ENCODE results near the gene ITPR2. TPM values are rescaled to one million over a fixed set of nuclear protein-coding genes. Genes with fewer than 3 reads are reported as not detected.
"Not testable (repeated sequence)": the region's sequence is repeated elsewhere in the genome, so short reads cannot be mapped to it uniquely, and the experiment has no call there.

Gene ITPR2
- total RNA-seq, 2 experiments from 2014 or later, result 23.7 to 25.0 TPM

DNA sequence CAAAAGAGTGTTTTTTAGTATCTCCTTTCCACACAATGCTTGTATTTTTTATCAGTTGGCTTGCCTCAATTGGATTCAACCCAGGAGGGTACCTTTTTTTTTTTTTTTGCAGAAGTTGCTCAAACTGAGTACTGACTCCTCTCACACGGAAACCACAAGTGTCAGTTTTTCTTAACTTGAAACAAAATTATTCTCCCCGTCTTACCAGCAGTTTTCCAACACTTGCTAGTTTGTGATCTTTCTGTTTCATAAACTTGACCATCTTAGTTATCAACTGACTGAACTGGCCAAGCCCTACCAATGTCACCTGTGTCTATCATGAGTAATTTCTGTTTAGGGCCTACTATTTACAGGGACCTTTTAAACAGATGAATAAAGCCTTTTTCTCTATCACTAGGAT is 34.1 kb upstream of the ITPR2 start:
- no peak overlapping the region for H3K4me3 Mint-ChIP-seq
- H3K27ac Mint-ChIP-seq, result no peak overlapping the region
- no peaks in the 10 kb centered on the region for H3K36me3 Mint-ChIP-seq
- H3K9me3 Mint-ChIP-seq, result no peaks in the 10 kb centered on the region
- no peak for DNase-seq
- H3K27me3 Mint-ChIP-seq, result peaks cover 3% of the 10 kb centered on the region
- peaks cover 10% of the 10 kb centered on the region for H3K4me1 Mint-ChIP-seq (ENCODE audit: low read depth)
- CTCF ChIA-PET, result interaction anchor here (0.9 to 1.6 kb wide), 2 partner anchors 9 to 18 kb away, joined by 3 to 7 read pairs; no protein-coding TSS in a partner anchor
- POLR2A ChIA-PET, result no interaction called here
- intact Hi-C loops (cut with micrococcal nuclease), result loop anchor here (1.0 kb wide), 1 partner anchor 14 kb away; no protein-coding TSS in a partner anchor

DNA sequence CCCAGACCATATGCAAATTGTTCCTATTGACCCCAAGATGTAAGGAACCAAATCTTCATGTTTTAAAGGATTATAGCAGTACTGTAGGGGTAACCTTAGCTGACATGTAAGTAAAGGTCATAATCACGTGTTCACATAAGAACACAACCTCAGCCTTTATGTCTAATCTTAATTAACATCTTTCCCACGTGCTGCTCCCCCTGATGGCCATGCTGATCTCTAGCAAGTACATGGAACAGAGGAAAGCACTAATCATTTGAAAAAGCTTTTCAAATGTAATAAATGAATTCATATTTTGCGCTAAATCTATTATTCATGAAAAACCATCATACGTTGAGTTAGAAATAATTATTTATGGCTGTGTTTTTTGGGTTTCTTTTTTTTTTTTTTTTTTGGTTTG is 30.5 kb upstream of the ITPR2 start:
- Mint-ChIP-seq H3K36me3 (no peaks in the 10 kb centered on the region), H3K27me3 (peaks cover 3% of the 10 kb centered on the region), H3K4me1 (ENCODE audit: low read depth) (peaks cover 10% of the 10 kb centered on the region), H3K27ac (no peak overlapping the region), H3K9me3 (no peaks in the 10 kb centered on the region), H3K4me3 (no peak overlapping the region)
- ChIA-PET POLR2A (interaction anchor here (0.6 kb wide), 1 partner anchor 30 kb away, joined by 3 read pairs; the partner anchor contains the start of gene ITPR2), CTCF (interaction anchor here (0.7 to 0.8 kb wide), 3 partner anchors 139 to 180 kb away, joined by 3 to 4 read pairs (median 3); no protein-coding TSS in a partner anchor)
- intact Hi-C loops (cut with micrococcal nuclease), result no loop called here
- DNase-seq, result no peak

DNA sequence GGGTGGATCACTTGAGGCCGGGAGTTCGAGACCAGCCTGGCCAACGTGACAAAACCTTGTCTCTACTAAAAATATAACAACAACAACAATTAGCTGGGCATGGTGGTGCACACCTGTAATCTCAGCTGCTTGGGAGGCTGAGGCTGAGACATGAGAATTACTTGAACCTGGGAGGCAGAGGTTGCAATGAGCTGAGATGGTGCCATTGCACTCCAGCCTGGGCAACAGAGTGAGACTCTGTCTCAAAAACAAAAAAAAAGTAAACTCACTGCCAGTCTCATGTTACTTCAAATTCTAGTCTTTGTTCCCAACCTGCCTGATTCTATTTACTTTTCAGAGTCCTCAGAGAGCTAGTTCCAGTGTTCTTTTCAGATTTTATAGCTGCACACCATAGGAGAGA is 29.8 kb upstream of the ITPR2 start:
- ChIA-PET POLR2A (interaction anchor here (0.6 kb wide), 1 partner anchor 30 kb away, joined by 3 read pairs; the partner anchor contains the start of gene ITPR2), CTCF (interaction anchor here (0.7 to 0.8 kb wide), 2 partner anchors 153 to 180 kb away, joined by 3 to 4 read pairs; no protein-coding TSS in a partner anchor)
- H3K9me3 Mint-ChIP-seq; H3K27ac Mint-ChIP-seq; H3K27me3 Mint-ChIP-seq; intact Hi-C loops (cut with micrococcal nuclease); H3K36me3 Mint-ChIP-seq; DNase-seq; H3K4me1 Mint-ChIP-seq (ENCODE audit: low read depth); H3K4me3 Mint-ChIP-seq: not testable (repeated sequence)

DNA sequence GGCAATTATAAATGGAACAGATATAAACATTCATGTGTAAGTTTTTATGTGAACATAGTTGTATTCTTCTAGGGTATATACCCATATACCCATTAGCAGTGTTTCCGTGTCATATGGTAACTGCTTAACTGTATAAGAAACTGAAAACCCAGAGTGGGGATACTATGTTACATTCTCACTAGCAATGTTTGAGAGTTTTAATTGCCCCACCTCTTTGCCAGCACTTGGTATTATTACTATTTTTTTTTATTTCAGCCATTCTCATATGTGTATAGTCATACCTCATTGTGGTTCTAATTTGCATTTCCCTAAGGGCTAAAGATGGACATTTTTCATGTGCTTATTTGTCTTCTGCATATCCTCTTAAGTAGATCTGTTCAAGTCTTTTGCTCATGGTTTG is 28.7 kb upstream of the ITPR2 start:
- H3K4me1 Mint-ChIP-seq (ENCODE audit: low read depth), result no peaks in the 10 kb centered on the region
- CTCF ChIA-PET, result no interaction called here
- POLR2A ChIA-PET, result no interaction called here
- H3K27ac Mint-ChIP-seq, result no peak overlapping the region
- H3K36me3 Mint-ChIP-seq, result no peaks in the 10 kb centered on the region
- intact Hi-C loops (cut with micrococcal nuclease), result no loop called here
- H3K9me3 Mint-ChIP-seq, result no peaks in the 10 kb centered on the region
- peaks cover 5% of the 10 kb centered on the region for H3K27me3 Mint-ChIP-seq
- DNase-seq, result no peak
- no peak overlapping the region for H3K4me3 Mint-ChIP-seq

DNA sequence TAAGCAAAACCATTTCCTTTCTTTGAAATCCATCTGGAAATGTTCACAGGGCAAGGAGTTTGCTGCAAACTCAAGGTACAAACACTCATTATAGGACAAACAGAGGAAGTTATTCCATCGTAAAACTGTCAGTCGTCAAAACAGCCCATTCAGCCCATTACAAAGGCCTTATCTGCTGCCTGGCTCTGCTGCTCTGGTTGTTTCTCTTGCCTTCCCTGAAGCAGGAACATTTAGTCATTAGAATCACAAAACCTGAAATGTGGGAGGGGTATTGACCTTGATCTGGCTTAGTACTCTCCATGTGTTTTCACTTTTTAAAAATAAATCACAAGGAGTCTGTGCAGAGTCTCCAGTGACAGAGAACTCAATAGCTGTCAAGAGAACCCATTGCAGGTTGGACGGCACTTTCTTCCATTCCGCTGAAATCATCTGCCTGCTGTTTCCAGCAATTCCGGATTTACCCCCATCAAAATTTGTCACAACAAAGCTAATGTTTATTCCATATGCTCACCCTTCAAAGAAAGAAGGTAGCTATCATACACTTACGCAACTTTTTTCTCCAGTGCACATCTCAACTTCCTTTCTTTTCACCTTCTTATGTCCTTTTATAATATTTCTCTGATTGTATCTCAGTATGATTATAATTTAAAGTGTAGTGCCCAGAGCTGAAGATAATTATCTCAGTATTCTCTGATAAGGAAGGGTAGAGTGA is 24.6 kb upstream of the ITPR2 start:
- POLR2A ChIA-PET, result no interaction called here

DNA sequence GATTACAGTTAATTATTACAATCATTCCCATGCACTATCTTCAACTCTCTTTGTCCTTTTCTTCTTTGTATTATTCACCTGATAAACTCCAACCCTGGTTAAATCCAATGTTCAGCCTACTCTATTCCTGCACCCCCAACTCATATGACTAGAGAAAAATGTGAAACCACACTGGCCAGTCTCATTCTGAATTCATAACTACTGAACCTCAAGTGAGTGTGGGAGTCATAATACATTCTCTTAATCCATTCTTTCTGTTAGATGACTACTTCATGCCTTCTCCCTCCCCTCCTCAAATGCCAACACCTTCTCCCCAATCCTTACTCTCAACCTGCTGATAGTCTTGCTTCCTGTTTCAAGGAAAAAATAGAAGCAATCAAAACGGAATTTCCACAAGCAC is 22.3 kb upstream of the ITPR2 start:
- H3K36me3 Mint-ChIP-seq, result no peaks in the 10 kb centered on the region
- H3K27ac Mint-ChIP-seq, result no peak overlapping the region
- H3K27me3 Mint-ChIP-seq, result peaks cover 2% of the 10 kb centered on the region
- H3K9me3 Mint-ChIP-seq, result no peaks in the 10 kb centered on the region
- ChIA-PET POLR2A (no interaction called here), CTCF (interaction anchor here (1.1 to 4.4 kb wide), 4 partner anchors 9 to 30 kb away, joined by 3 to 48 read pairs (median 3); no protein-coding TSS in a partner anchor)
- no peak overlapping the region for H3K4me3 Mint-ChIP-seq
- H3K4me1 Mint-ChIP-seq (ENCODE audit: low read depth), result no peaks in the 10 kb centered on the region
- intact Hi-C loops (cut with micrococcal nuclease), result no loop called here
- no peak for DNase-seq

More for the DNA sequence above, 24.6 kb upstream of the ITPR2 start:
- Mint-ChIP-seq H3K36me3 (no peaks in the 10 kb centered on the region), H3K9me3 (no peaks in the 10 kb centered on the region), H3K27ac (no peak overlapping the region), H3K4me3 (no peak overlapping the region), H3K4me1 (ENCODE audit: low read depth) (no peaks in the 10 kb centered on the region), H3K27me3 (peaks cover 2% of the 10 kb centered on the region)
- CTCF ChIA-PET, result interaction anchor here (0.5 to 4.4 kb wide), 6 partner anchors 9 to 1937 kb away, joined by 3 to 48 read pairs (median 4); no protein-coding TSS in a partner anchor
- DNase-seq, result no peak
- intact Hi-C loops (cut with micrococcal nuclease), result no loop called here

DNA sequence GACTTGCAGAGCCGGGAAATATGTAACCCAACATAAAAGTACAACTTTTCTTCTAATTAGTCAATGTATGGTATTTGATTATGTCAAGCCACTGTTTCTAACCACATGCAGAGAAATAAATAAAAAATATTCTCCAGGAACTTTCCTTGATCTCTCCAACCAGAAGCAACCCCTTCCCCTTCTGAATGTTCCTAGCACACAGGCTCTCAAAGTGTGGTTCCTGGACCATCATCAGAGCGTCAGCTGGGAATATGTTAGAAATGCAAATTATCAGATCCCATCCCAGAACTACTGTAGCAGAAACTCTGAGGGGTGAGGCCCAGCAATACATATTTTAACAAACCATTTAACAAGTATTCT is 21.0 kb upstream of the ITPR2 start:
- H3K4me3 Mint-ChIP-seq, result no peak overlapping the region
- ChIA-PET CTCF (interaction anchor here (0.8 to 4.4 kb wide), 5 partner anchors 31 to 452 kb away, joined by 3 to 48 read pairs (median 3); partner anchors contain the start of gene TM7SF3), POLR2A (no interaction called here)

DNA sequence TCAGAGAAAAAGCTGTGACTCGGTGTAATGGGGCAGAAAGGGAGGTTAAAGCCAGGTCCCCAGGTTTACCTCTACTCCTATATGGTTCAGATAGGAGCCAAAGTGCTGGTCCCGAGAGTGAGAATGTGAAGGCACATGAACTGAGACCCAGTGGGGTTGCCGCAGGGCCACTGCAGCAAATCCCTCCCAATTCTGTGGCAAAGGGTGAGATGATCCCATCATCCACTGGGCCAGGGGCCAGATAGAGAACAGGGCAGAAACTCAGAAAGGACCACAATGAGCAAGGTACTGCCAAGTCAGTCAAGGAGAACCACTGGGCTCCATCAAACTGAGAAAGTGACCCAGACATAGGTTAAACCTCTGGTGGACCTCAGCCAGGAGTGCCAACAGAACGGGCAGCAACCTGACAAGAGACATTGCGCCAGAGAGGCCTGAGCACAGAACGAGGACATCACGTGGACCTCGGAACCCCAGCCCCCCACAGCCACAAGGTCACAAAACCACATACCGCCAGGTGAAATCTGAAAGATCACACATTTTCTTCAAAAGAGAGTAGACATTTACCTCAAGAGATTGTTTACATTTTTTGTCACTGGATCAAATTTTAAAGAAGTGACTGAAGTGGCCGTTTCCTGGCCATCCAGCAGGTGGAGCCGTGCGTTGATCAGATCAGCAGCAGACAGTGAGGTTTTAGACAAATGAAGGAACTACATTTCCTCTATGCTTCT is 20.5 kb upstream of the ITPR2 start:
- Mint-ChIP-seq H3K4me3 (no peak overlapping the region), H3K27me3 (peaks cover 4% of the 10 kb centered on the region), H3K36me3 (no peaks in the 10 kb centered on the region), H3K27ac (no peak overlapping the region), H3K9me3 (no peaks in the 10 kb centered on the region), H3K4me1 (ENCODE audit: low read depth) (no peaks in the 10 kb centered on the region)
- POLR2A ChIA-PET, result no interaction called here
- intact Hi-C loops (cut with micrococcal nuclease), result loop anchor here (1.0 to 5.0 kb wide), 7 partner anchors 14 to 453 kb away; partner anchors contain the start of genes FGFR1OP2, INTS13, ITPR2 and TM7SF3
- CTCF ChIA-PET, result interaction anchor here (1.0 to 2.3 kb wide), 2 partner anchors 26 to 32 kb away, joined by 3 to 22 read pairs; no protein-coding TSS in a partner anchor
- DNase-seq, result peak; percentile 82

More for the DNA sequence above, 21.0 kb upstream of the ITPR2 start:
- intact Hi-C loops (cut with micrococcal nuclease), result loop anchor here (1.0 to 5.0 kb wide), 3 partner anchors 83 to 452 kb away; partner anchors contain the start of genes FGFR1OP2, INTS13 and TM7SF3
- H3K36me3 Mint-ChIP-seq, result no peaks in the 10 kb centered on the region
- no peak for DNase-seq
- no peak overlapping the region for H3K27ac Mint-ChIP-seq
- no peaks in the 10 kb centered on the region for H3K4me1 Mint-ChIP-seq (ENCODE audit: low read depth)
- H3K27me3 Mint-ChIP-seq, result peaks cover 4% of the 10 kb centered on the region
- no peaks in the 10 kb centered on the region for H3K9me3 Mint-ChIP-seq

DNA sequence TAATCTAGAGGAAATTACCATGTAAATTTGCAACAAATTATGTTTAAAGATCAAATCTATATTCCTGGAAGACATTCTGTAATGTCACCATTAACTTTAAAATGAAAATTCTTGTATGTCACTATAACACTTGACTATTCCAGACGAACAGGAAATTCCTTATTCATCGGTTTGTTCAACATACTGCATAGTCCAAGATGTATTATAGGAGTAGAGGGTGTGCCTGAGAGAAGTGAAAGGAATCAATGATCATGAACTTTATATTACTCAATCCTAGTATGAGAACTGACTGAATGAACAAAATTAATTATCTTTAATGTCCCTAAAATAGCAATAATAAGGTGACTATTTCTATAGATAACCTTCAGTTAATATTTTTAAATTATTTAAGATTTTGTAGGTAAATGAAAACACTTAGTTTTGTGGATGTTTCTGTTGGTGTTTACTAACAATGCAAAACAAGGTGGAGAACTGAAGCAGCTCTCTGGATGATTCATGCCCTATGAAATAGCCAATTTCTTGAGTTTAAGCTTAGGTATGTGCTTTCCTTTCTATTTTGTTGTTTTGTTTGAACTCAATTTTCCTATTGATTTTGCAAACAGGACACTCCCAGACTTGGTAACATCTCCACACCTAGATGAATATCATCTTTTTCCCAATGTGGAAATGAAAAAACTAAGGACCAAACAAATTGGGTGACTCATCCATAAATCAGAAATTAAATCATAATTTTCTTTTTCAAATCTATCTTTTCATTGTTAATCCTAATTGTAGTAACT is 18.2 kb upstream of the ITPR2 start:
- H3K27ac Mint-ChIP-seq, result no peak overlapping the region
- ChIA-PET CTCF (interaction anchor here (1.3 to 2.3 kb wide), 2 partner anchors 34 to 37 kb away, joined by 3 to 22 read pairs; no protein-coding TSS in a partner anchor), POLR2A (no interaction called here)
- no peak overlapping the region for H3K4me3 Mint-ChIP-seq
- no peak for DNase-seq
- peaks cover 6% of the 10 kb centered on the region for H3K27me3 Mint-ChIP-seq
- H3K4me1 Mint-ChIP-seq (ENCODE audit: low read depth), result no peaks in the 10 kb centered on the region
- no peaks in the 10 kb centered on the region for H3K9me3 Mint-ChIP-seq
- no peaks in the 10 kb centered on the region for H3K36me3 Mint-ChIP-seq
- intact Hi-C loops (cut with micrococcal nuclease), result loop anchor here (5.0 kb wide), 1 partner anchor 86 kb away; the partner anchor contains the start of genes FGFR1OP2 and INTS13

DNA sequence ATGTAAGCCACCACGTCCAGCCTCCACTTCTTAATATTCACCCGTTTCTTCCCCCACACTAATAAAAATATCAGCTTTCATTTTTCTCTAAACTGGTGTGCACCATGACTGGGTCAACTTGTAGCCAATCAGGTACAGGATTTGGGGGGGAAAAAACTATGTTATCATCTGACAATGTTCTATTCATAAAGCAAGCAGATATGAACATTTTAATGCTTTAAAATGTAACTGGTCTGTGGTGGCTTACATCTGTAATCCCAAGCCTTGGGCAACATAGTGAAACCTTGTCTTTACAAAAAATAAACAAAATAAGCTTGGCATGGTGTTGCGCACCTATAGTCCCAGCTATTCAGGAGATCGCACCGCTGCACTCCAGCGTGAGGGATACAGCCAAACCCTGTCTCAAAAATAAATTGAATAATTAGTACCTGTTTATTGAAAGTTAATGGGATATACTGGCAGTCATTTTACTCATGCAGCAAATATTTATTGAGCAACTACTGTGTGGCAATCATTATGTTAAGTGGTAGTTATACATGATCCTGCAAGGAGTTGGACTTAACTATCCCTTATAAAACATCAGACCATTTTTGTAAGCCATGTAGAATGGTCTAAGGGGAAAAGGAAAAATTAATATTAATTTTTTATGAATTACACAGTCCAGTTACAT is 15.3 kb upstream of the ITPR2 start:
- POLR2A ChIA-PET, result no interaction called here

DNA sequence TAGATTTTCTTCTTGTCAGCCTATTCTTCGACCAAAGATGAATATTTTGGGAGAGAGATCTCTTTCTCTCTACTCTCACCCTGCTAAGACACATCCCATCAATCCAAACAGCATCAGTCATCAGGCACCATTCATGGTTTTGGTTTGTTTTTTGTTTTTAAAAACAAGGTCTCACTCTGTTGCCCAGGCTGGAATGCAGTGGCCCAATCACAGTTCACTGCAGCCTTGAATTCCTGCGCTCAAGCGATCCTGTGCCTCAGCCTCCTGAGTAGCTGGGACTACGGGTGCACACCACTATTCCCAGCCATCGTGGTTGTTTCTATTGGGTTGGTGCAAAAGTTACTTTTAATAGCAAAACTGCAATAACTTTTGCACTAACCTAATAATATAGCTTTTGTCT is 14.4 kb upstream of the ITPR2 start:
- no peak for DNase-seq
- Mint-ChIP-seq H3K9me3 (no peaks in the 10 kb centered on the region), H3K4me1 (ENCODE audit: low read depth) (no peaks in the 10 kb centered on the region), H3K4me3 (no peak overlapping the region), H3K36me3 (no peaks in the 10 kb centered on the region), H3K27me3 (peaks cover 6% of the 10 kb centered on the region), H3K27ac (no peak overlapping the region)
- intact Hi-C loops (cut with micrococcal nuclease), result no loop called here
- POLR2A ChIA-PET, result no interaction called here
- CTCF ChIA-PET, result interaction anchor here (0.7 to 3.1 kb wide), 3 partner anchors 38 to 1645 kb away, joined by 3 to 21 read pairs (median 4); no protein-coding TSS in a partner anchor

More for the DNA sequence above, 15.3 kb upstream of the ITPR2 start:
- intact Hi-C loops (cut with micrococcal nuclease), result no loop called here
- DNase-seq, result no peak
- no peaks in the 10 kb centered on the region for H3K4me1 Mint-ChIP-seq (ENCODE audit: low read depth)
- H3K9me3 Mint-ChIP-seq, result no peaks in the 10 kb centered on the region
- no peak overlapping the region for H3K27ac Mint-ChIP-seq
- H3K4me3 Mint-ChIP-seq, result no peak overlapping the region
- H3K27me3 Mint-ChIP-seq, result peaks cover 6% of the 10 kb centered on the region
- CTCF ChIA-PET, result interaction anchor here (0.7 to 3.1 kb wide), 5 partner anchors 15 to 1646 kb away, joined by 3 to 21 read pairs (median 3); partner anchors contain the start of genes ITPR2 and TM7SF3
- no peaks in the 10 kb centered on the region for H3K36me3 Mint-ChIP-seq
